Measurements from ENCODE around the gene SCN2A.

SCN2A gene

GRCh38 chr2:165401285-165401852, 162.2 kb downstream of the SCN2A start:
- no peak for DNase-seq (ENCODE audit: insufficient read length, low spot score)
- FAIRE-seq = peak; percentile 71
- TF ChIP-seq TAF1 (IDR thresholded peaks at IDR 0.05; ENCODE audit: low read depth, low read length) = no peak
- no peak for TF ChIP-seq SPI1 (IDR thresholded peaks at IDR 0.05; ENCODE audit: low read depth, low read length)
- TF ChIP-seq POLR2A (IDR thresholded peaks at IDR 0.05; ENCODE audit: low read depth, low read length) = no peak
- TF ChIP-seq POU2F2 (IDR thresholded peaks at IDR 0.05; ENCODE audit: low read depth, low read length) = no peak

GRCh38 chr2:165402162-165402561, 162.9 kb downstream of the SCN2A start:
- DNase-seq (ENCODE audit: insufficient read length, low spot score) (no peak), FAIRE-seq (no peak)
- TF ChIP-seq POLR2AphosphoS5 (IDR thresholded peaks at IDR 0.05; ENCODE audit: low read depth, low read length) (no peak), POU2F2 (IDR thresholded peaks at IDR 0.05; ENCODE audit: low read depth, low read length) (no peak), SPI1 (IDR thresholded peaks at IDR 0.05; ENCODE audit: low read depth, low read length) (no peak), TAF1 (IDR thresholded peaks at IDR 0.05; ENCODE audit: low read depth, low read length) (no peak), PAX5 (IDR thresholded peaks at IDR 0.05; ENCODE audit: insufficient read depth, low read length, severe bottlenecking) (no peak), POLR2A (IDR thresholded peaks at IDR 0.05; ENCODE audit: low read depth, low read length) (no peak)

GRCh38 chr2:165406173-165406572, 167.0 kb downstream of the SCN2A start:
- DNase-seq (ENCODE audit: insufficient read length, low spot score) (no peak), FAIRE-seq (no peak)
- no peak for TF ChIP-seq SPI1 (IDR thresholded peaks at IDR 0.05; ENCODE audit: low read depth, low read length)

- no peak for TF ChIP-seq TAF1 (IDR thresholded peaks at IDR 0.05; ENCODE audit: low read depth, low read length)
- no peak for TF ChIP-seq POLR2AphosphoS5 (IDR thresholded peaks at IDR 0.05; ENCODE audit: low read depth, low read length)
- TF ChIP-seq PAX5 (IDR thresholded peaks at IDR 0.05; ENCODE audit: insufficient read depth, low read length, severe bottlenecking) = no peak
- no peak for TF ChIP-seq SPI1 (IDR thresholded peaks at IDR 0.05; ENCODE audit: low read depth, low read length)
- TF ChIP-seq POU2F2 (IDR thresholded peaks at IDR 0.05; ENCODE audit: low read depth, low read length) = no peak
- TF ChIP-seq POLR2A (IDR thresholded peaks at IDR 0.05; ENCODE audit: low read depth, low read length) = no peak
- DNase-seq (ENCODE audit: insufficient read length, low spot score) (no peak), FAIRE-seq (no peak)
These were observed 168.3 kb downstream of the SCN2A start for GRCh38 chr2:165407466-165407865.

GRCh38 chr2:165408186-165408585, 169.0 kb downstream of the SCN2A start:
- no peak for TF ChIP-seq POLR2AphosphoS5 (IDR thresholded peaks at IDR 0.05; ENCODE audit: low read depth, low read length)
- TF ChIP-seq SPI1 (IDR thresholded peaks at IDR 0.05; ENCODE audit: low read depth, low read length) = no peak
- no peak for TF ChIP-seq PAX5 (IDR thresholded peaks at IDR 0.05; ENCODE audit: insufficient read depth, low read length, severe bottlenecking)
- no peak for TF ChIP-seq POU2F2 (IDR thresholded peaks at IDR 0.05; ENCODE audit: low read depth, low read length)
- TF ChIP-seq TAF1 (IDR thresholded peaks at IDR 0.05; ENCODE audit: low read depth, low read length) = no peak
- no peak for TF ChIP-seq POLR2A (IDR thresholded peaks at IDR 0.05; ENCODE audit: low read depth, low read length)
- no peak for DNase-seq (ENCODE audit: insufficient read length, low spot score)
- no peak for FAIRE-seq

- FAIRE-seq = no peak
These were observed 171.1 kb downstream of the SCN2A start for GRCh38 chr2:165410276-165410675.

GRCh38 chr2:165414187-165414586, 175.0 kb downstream of the SCN2A start:
- TF ChIP-seq POLR2AphosphoS5 (IDR thresholded peaks at IDR 0.05; ENCODE audit: low read depth, low read length) (no peak), POU2F2 (IDR thresholded peaks at IDR 0.05; ENCODE audit: low read depth, low read length) (no peak), TAF1 (IDR thresholded peaks at IDR 0.05; ENCODE audit: low read depth, low read length) (no peak), SPI1 (IDR thresholded peaks at IDR 0.05; ENCODE audit: low read depth, low read length) (no peak), PAX5 (IDR thresholded peaks at IDR 0.05; ENCODE audit: insufficient read depth, low read length, severe bottlenecking) (no peak), POLR2A (IDR thresholded peaks at IDR 0.05; ENCODE audit: low read depth, low read length) (no peak)
- no peak for DNase-seq (ENCODE audit: insufficient read length, low spot score)
- FAIRE-seq = no peak

More at GRCh38 chr2:165410276-165410675, 171.1 kb downstream of the SCN2A start:
- TF ChIP-seq POLR2AphosphoS5 (IDR thresholded peaks at IDR 0.05; ENCODE audit: low read depth, low read length) (no peak), POLR2A (IDR thresholded peaks at IDR 0.05; ENCODE audit: low read depth, low read length) (no peak), SPI1 (IDR thresholded peaks at IDR 0.05; ENCODE audit: low read depth, low read length) (no peak), TAF1 (IDR thresholded peaks at IDR 0.05; ENCODE audit: low read depth, low read length) (no peak), PAX5 (IDR thresholded peaks at IDR 0.05; ENCODE audit: insufficient read depth, low read length, severe bottlenecking) (no peak), POU2F2 (IDR thresholded peaks at IDR 0.05; ENCODE audit: low read depth, low read length) (no peak)
- no peak for DNase-seq (ENCODE audit: insufficient read length, low spot score)

GRCh38 chr2:165417009-165417408, 177.8 kb downstream of the SCN2A start:
- TF ChIP-seq POU2F2 (IDR thresholded peaks at IDR 0.05; ENCODE audit: low read depth, low read length) (no peak), POLR2A (IDR thresholded peaks at IDR 0.05; ENCODE audit: low read depth, low read length) (no peak), PAX5 (IDR thresholded peaks at IDR 0.05; ENCODE audit: insufficient read depth, low read length, severe bottlenecking) (no peak), POLR2AphosphoS5 (IDR thresholded peaks at IDR 0.05; ENCODE audit: low read depth, low read length) (no peak), SPI1 (IDR thresholded peaks at IDR 0.05; ENCODE audit: low read depth, low read length) (no peak), TAF1 (IDR thresholded peaks at IDR 0.05; ENCODE audit: low read depth, low read length) (no peak)
- DNase-seq (ENCODE audit: insufficient read length, low spot score) (no peak), FAIRE-seq (no peak)

- no peak for FAIRE-seq
- no peak for TF ChIP-seq TAF1 (IDR thresholded peaks at IDR 0.05; ENCODE audit: low read depth, low read length)
- TF ChIP-seq POU2F2 (IDR thresholded peaks at IDR 0.05; ENCODE audit: low read depth, low read length) = no peak
- TF ChIP-seq SPI1 (IDR thresholded peaks at IDR 0.05; ENCODE audit: low read depth, low read length) = no peak
- no peak for TF ChIP-seq POLR2A (IDR thresholded peaks at IDR 0.05; ENCODE audit: low read depth, low read length)
- no peak for TF ChIP-seq PAX5 (IDR thresholded peaks at IDR 0.05; ENCODE audit: insufficient read depth, low read length, severe bottlenecking)
- no peak for TF ChIP-seq POLR2AphosphoS5 (IDR thresholded peaks at IDR 0.05; ENCODE audit: low read depth, low read length)
These were observed 181.0 kb downstream of the SCN2A start for GRCh38 chr2:165420231-165420630.

GRCh38 chr2:165423081-165423480, 183.9 kb downstream of the SCN2A start:
- FAIRE-seq (no peak), DNase-seq (ENCODE audit: insufficient read length, low spot score) (no peak)
- no peak for TF ChIP-seq PAX5 (IDR thresholded peaks at IDR 0.05; ENCODE audit: insufficient read depth, low read length, severe bottlenecking)
- no peak for TF ChIP-seq TAF1 (IDR thresholded peaks at IDR 0.05; ENCODE audit: low read depth, low read length)
- TF ChIP-seq POLR2AphosphoS5 (IDR thresholded peaks at IDR 0.05; ENCODE audit: low read depth, low read length) = no peak
- TF ChIP-seq POU2F2 (IDR thresholded peaks at IDR 0.05; ENCODE audit: low read depth, low read length) = no peak
- TF ChIP-seq SPI1 (IDR thresholded peaks at IDR 0.05; ENCODE audit: low read depth, low read length) = no peak
- no peak for TF ChIP-seq POLR2A (IDR thresholded peaks at IDR 0.05; ENCODE audit: low read depth, low read length)

More at GRCh38 chr2:165420231-165420630, 181.0 kb downstream of the SCN2A start:
- no peak for DNase-seq (ENCODE audit: insufficient read length, low spot score)

All from GM12891 (cell line).